ENCODE results near the gene ELF2.

Gene ELF2

GRCh38 chr4:139146926-139147629, 29.9 kb downstream of the ELF2 start:
- no peak for DNase-seq
- Histone ChIP-seq H3K36me3 (ENCODE audit: insufficient read depth, low read length) (no peaks in the 10 kb centered on the region), H3K27me3 (ENCODE audit: insufficient read depth, low read length, poor library complexity) (no peaks in the 10 kb centered on the region), H3K27ac (ENCODE audit: low read length) (no peak overlapping the region), H3K9me3 (ENCODE audit: insufficient read depth, low read length, severe bottlenecking) (no peaks in the 10 kb centered on the region), H4K20me1 (ENCODE audit: insufficient read depth, low read length) (peaks cover 37% of the 10 kb centered on the region), H3K4me1 (ENCODE audit: insufficient read depth, low read length) (peaks cover 24% of the 10 kb centered on the region), H3K79me2 (ENCODE audit: insufficient read depth, low read length) (peaks cover 91% of the 10 kb centered on the region), H3K9ac (ENCODE audit: low read depth, low read length) (no peak overlapping the region), H2AFZ (ENCODE audit: low read depth, low read length) (no peak overlapping the region), H3K4me3 (ENCODE audit: low read depth in 1 of 2, low read length in 2 of 2) (no peak overlapping the region), H3K4me2 (ENCODE audit: insufficient read depth, low read length) (no peak overlapping the region)
- TF ChIP-seq EZH2 (IDR thresholded peaks at IDR 0.05; ENCODE audit: borderline replicate concordance, low read depth, low read length, severe bottlenecking) (no peak), CTCF (IDR thresholded peaks at IDR 0.05; ENCODE audit: borderline replicate concordance, extremely low read depth, low read length, poor library complexity, severe bottlenecking) (no peak)
- no peak for ATAC-seq (ENCODE audit: insufficient read depth, low read depth)

- H3K4me2 ChIP-seq (ENCODE audit: insufficient read depth, low read length) = no peak overlapping the region
- H4K20me1 ChIP-seq (ENCODE audit: insufficient read depth, low read length) = peaks cover 33% of the 10 kb centered on the region
- ATAC-seq (ENCODE audit: insufficient read depth, low read depth) (no peak), DNase-seq (no peak)
- no peak overlapping the region for H3K27ac ChIP-seq (ENCODE audit: low read length)
- H3K4me3 ChIP-seq (ENCODE audit: low read depth in 1 of 2, low read length in 2 of 2) = no peak overlapping the region
- peaks cover 93% of the 10 kb centered on the region for H3K79me2 ChIP-seq (ENCODE audit: insufficient read depth, low read length)
- peaks cover 24% of the 10 kb centered on the region for H3K4me1 ChIP-seq (ENCODE audit: insufficient read depth, low read length)
- no peak overlapping the region for H2AFZ ChIP-seq (ENCODE audit: low read depth, low read length)
- TF ChIP-seq EZH2 (IDR thresholded peaks at IDR 0.05; ENCODE audit: borderline replicate concordance, low read depth, low read length, severe bottlenecking) (no peak), CTCF (IDR thresholded peaks at IDR 0.05; ENCODE audit: borderline replicate concordance, extremely low read depth, low read length, poor library complexity, severe bottlenecking) (no peak)
- H3K9me3 ChIP-seq (ENCODE audit: insufficient read depth, low read length, severe bottlenecking) = no peaks in the 10 kb centered on the region
- no peaks in the 10 kb centered on the region for H3K36me3 ChIP-seq (ENCODE audit: insufficient read depth, low read length)
- no peak overlapping the region for H3K9ac ChIP-seq (ENCODE audit: low read depth, low read length)
- H3K27me3 ChIP-seq (ENCODE audit: insufficient read depth, low read length, poor library complexity) = no peaks in the 10 kb centered on the region
Observed at GRCh38 chr4:139145552-139145932, 31.5 kb downstream of the ELF2 start.

DNA sequence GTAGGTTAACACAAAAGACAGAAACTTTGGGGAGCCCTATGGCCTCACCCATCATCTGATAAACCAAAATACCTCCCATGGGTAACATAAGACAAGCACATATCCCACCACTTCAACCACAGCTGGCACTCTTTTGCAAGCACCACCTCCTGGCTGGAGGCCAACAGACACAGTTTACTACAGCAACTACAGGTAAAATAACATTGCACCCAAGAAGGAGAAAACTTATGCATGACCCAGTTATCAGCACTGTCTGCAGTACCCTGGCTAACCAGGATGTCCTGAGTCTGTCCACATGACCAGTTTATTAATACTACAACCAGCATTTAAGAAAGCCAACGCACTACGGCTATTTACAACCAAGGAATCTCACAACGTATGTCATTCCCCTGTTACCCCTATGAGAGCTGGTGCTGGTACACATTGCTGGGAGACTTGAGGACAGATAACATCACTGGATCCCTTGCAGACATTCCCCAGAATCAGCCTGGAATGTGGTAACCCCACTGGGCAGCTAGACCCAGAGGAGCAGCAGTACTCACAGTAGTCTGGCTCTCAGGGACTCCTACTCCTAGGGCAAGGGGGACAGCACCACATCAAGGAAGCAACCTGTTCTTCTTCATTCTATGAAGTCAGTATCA, 32.0 kb downstream of the ELF2 start:
- Histone ChIP-seq H3K27ac (ENCODE audit: low read length) (no peak overlapping the region), H3K9ac (ENCODE audit: low read depth, low read length) (no peak overlapping the region), H3K4me1 (ENCODE audit: insufficient read depth, low read length) (peaks cover 24% of the 10 kb centered on the region)

More for the DNA sequence above, 32.0 kb downstream of the ELF2 start:
- H3K27me3 ChIP-seq (ENCODE audit: insufficient read depth, low read length, poor library complexity) = no peaks in the 10 kb centered on the region
- H2AFZ ChIP-seq (ENCODE audit: low read depth, low read length) = no peak overlapping the region
- peak; percentile 64; the same call in 2 of the 3 replicates for ATAC-seq (ENCODE audit: insufficient read depth, low read depth)
- no peaks in the 10 kb centered on the region for H3K9me3 ChIP-seq (ENCODE audit: insufficient read depth, low read length, severe bottlenecking)
- H4K20me1 ChIP-seq (ENCODE audit: insufficient read depth, low read length) = peaks cover 37% of the 10 kb centered on the region
- no peaks in the 10 kb centered on the region for H3K36me3 ChIP-seq (ENCODE audit: insufficient read depth, low read length)
- H3K79me2 ChIP-seq (ENCODE audit: insufficient read depth, low read length) = peaks cover 94% of the 10 kb centered on the region
- H3K4me2 ChIP-seq (ENCODE audit: insufficient read depth, low read length) = no peak overlapping the region
- peak; percentile 48 for DNase-seq
- no peak for TF ChIP-seq CTCF (IDR thresholded peaks at IDR 0.05; ENCODE audit: borderline replicate concordance, extremely low read depth, low read length, poor library complexity, severe bottlenecking)
- no peak for TF ChIP-seq EZH2 (IDR thresholded peaks at IDR 0.05; ENCODE audit: borderline replicate concordance, low read depth, low read length, severe bottlenecking)
- no peak overlapping the region for H3K4me3 ChIP-seq (ENCODE audit: low read depth in 1 of 2, low read length in 2 of 2)

Measured in DND-41 (cell line).